C4-2B (cell line): ENCODE data around the gene C19orf67.

Experiments
- CTCF ChIP-seq: fragments of 450-650 bp; conservative IDR thresholded peaks from 2 replicates; pipeline ENCODE4 v1.5.1; 2017; ENCODE audit warnings: mild to moderate bottlenecking
- ZFX ChIP-seq: fragments of 450-650 bp; IDR thresholded peaks from 2 replicates; pipeline ENCODE4 v1.6.1; 2017

- TF ChIP-seq CTCF (no peak), ZFX (no peak)
These were observed 29.4 kb downstream of the C19orf67 start for GRCh38 chr19:14056069-14056666.
